Fibroblast of lung (primary cell): ENCODE results near the gene VANGL2. TPM values are rescaled to one million over a fixed set of nuclear protein-coding genes. Genes with fewer than 3 reads are reported as not detected.
A peak's percentile ranks its signal among the peaks of the same experiment; 100 is the strongest.

ENCODE experiments used
- DNase-seq, 2 donors: peaks; one replicate each; pipeline versions ENCODE4 v3.0.0 to v3.0.0-alpha.2; 2010; ENCODE audit warnings: low read depth in 2 of 2
- H2AFZ ChIP-seq: 2 replicates; pipeline ENCODE4 v1.5.1; 2012; ENCODE audit warnings: low read length, control low read depth, inconsistent platforms
- H3K27ac ChIP-seq: 2 replicates; pipeline ENCODE4 v1.5.1; 2011; ENCODE audit warnings: low read length, control low read depth; ENCODE audit not compliant: insufficient read depth
- H3K27me3 ChIP-seq: 2 replicates; pipeline ENCODE4 v1.5.1; 2011; ENCODE audit warnings: mild to moderate bottlenecking, low read length; ENCODE audit not compliant: control insufficient read depth, insufficient read depth
- H3K36me3 ChIP-seq: 2 replicates; pipeline ENCODE4 v1.5.1; 2011; ENCODE audit warnings: low read length; ENCODE audit not compliant: control insufficient read depth, insufficient read depth
- H3K4me1 ChIP-seq: 2 replicates; pipeline ENCODE4 v1.5.1; 2011; ENCODE audit warnings: low read length; ENCODE audit not compliant: control insufficient read depth, insufficient read depth; ENCODE audit errors: extremely low read depth
- H3K4me2 ChIP-seq: 2 replicates; pipeline ENCODE4 v1.5.1; 2011; ENCODE audit warnings: low read length, control low read depth; ENCODE audit not compliant: insufficient read depth; ENCODE audit errors: extremely low read depth
- H3K4me3 ChIP-seq, 4 experiments: fragments of 200-600 bp in 1 of 4; sonication (generic) in 1 of 4; replicated peaks in 1 of 4; 2 replicates each; pipeline ENCODE4 v1.5.1; 2011 to 2016; ENCODE audit warnings: low read length in 4 of 4, low read depth in 3 of 4, mild to moderate bottlenecking in 3 of 4, control low read depth in 2 of 4, inconsistent platforms in 1 of 4, mixed read lengths in 1 of 4; ENCODE audit not compliant: insufficient read depth in 1 of 4; ENCODE audit errors: control extremely low read depth in 1 of 4
- H3K79me2 ChIP-seq: 2 replicates; pipeline ENCODE4 v1.5.1; 2012; ENCODE audit warnings: mild to moderate bottlenecking, low read length, inconsistent platforms; ENCODE audit not compliant: control insufficient read depth, insufficient read depth
- H3K9ac ChIP-seq: 2 replicates; pipeline ENCODE4 v1.5.1; 2011; ENCODE audit warnings: mild to moderate bottlenecking, low read length, control low read depth; ENCODE audit not compliant: insufficient read depth
- H3K9me3 ChIP-seq: 2 replicates; pipeline ENCODE4 v1.5.1; 2012; ENCODE audit warnings: low read depth, low read length; ENCODE audit not compliant: control insufficient read depth, insufficient read depth
- H4K20me1 ChIP-seq: 2 replicates; pipeline ENCODE4 v1.5.1; 2011; ENCODE audit warnings: low read length; ENCODE audit not compliant: control insufficient read depth, insufficient read depth; ENCODE audit errors: extremely low read depth
- EZH2 ChIP-seq: IDR thresholded peaks from 2 replicates; pipeline ENCODE4 v1.5.1; 2012; ENCODE audit warnings: low read length, control low read depth, mild to moderate bottlenecking; ENCODE audit errors: missing control alignments
- polyA plus RNA-seq, 2 donors: library from polyadenylated mRNA; depleted of rRNA in 1 of 2; stranded (reverse) in 1 of 2; unstranded in 1 of 2; fragments of >200 nt; gene quantifications; 2 replicates each; pipeline ENCODE4 v1.2.1, GENCODE V29; 2011 to 2012; ENCODE audit warnings: missing spikeins in 1 of 2
- total RNA-seq: library from RNA; depleted of rRNA; stranded (reverse); fragments of >200 nt; gene quantifications from 2 replicates; pipeline ENCODE4 v1.2.1, GENCODE V29; 2014
- TF ChIP-seq, protein P1 (sequence below), 2 donors: IDR thresholded peaks in 1 of 2; conservative IDR thresholded peaks in 1 of 2; 1 replicate in 1 of 2; 2 replicates in 1 of 2; pipeline ENCODE4 v1.5.1; 2011 to 2012; ENCODE audit warnings: low read length in 2 of 2, control low read depth in 1 of 2, inconsistent platforms in 1 of 2, low read depth in 1 of 2, mild to moderate bottlenecking in 1 of 2

The VANGL2 gene
- total and polyA plus RNA-seq, 2 donors (not counting 1 experiment from before 2014, with no cell fraction given), result 0.01 TPM; not detected in 1

GRCh38 chr1:160436966-160437365 is 36.6 kb downstream of the VANGL2 start:
- DNase-seq, result peak in 1 of 2 donors; percentile 12
- H3K79me2 ChIP-seq, result no peaks in the 10 kb centered on the region
- no peaks in the 10 kb centered on the region for H3K4me1 ChIP-seq
- TF ChIP-seq, protein P1, sequence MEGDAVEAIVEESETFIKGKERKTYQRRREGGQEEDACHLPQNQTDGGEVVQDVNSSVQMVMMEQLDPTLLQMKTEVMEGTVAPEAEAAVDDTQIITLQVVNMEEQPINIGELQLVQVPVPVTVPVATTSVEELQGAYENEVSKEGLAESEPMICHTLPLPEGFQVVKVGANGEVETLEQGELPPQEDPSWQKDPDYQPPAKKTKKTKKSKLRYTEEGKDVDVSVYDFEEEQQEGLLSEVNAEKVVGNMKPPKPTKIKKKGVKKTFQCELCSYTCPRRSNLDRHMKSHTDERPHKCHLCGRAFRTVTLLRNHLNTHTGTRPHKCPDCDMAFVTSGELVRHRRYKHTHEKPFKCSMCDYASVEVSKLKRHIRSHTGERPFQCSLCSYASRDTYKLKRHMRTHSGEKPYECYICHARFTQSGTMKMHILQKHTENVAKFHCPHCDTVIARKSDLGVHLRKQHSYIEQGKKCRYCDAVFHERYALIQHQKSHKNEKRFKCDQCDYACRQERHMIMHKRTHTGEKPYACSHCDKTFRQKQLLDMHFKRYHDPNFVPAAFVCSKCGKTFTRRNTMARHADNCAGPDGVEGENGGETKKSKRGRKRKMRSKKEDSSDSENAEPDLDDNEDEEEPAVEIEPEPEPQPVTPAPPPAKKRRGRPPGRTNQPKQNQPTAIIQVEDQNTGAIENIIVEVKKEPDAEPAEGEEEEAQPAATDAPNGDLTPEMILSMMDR (conservative IDR thresholded peaks at IDR 0.05 in 1 of 2, IDR thresholded peaks at IDR 0.05 in 1 of 2; ENCODE audit: low read depth in 1 of 2, low read length in 2 of 2), result no peak
- TF ChIP-seq EZH2, result no peak
- H3K9me3 ChIP-seq, result no peaks in the 10 kb centered on the region
- no peak overlapping the region for H3K4me2 ChIP-seq
- H3K4me3 ChIP-seq, result no peak overlapping the region
- H3K36me3 ChIP-seq, result no peaks in the 10 kb centered on the region
- H2AFZ ChIP-seq, result no peak overlapping the region
- H3K27ac ChIP-seq, result no peak overlapping the region
- H3K27me3 ChIP-seq, result no peaks in the 10 kb centered on the region
- H4K20me1 ChIP-seq, result no peaks in the 10 kb centered on the region
- no peak overlapping the region for H3K9ac ChIP-seq

DNA sequence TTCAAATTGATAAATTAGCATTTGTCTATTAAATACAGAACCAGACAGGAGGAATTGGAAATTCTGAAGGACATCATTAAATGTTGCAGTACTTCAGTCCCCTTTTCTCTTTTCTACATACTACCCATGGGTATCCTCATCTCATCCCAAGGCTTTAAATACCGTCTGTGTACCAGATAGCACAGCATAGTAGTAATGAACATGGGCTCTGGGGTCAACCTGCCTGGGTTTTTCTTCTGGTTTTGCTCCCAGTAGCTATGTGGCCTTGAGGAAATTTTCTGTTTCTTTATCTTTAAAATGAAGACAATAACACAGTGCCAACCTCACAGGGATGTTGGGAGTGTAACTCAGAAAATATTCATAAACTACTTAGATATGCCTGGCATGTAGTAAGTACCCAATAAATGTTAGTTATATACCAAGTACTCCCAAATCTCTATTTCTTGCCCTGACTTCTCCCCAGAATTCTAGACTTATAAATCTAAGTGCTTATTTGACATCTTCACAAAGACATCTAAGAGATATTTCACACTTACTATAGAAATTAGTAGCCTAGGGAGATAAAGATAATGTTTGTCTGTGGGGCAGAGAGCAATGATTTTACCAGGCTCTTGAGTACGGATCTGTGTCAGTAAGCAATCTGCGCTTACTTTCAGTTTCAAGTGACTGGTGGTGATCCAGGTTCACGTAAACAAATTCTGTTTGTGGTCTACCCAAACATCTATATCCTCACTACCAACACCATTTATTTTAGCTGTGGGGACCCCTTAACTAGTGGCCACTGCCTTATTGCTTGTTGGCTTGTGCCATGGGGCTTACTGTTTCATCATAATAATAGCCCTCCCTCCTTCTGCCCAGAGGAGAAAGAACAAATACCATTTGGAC is 37.3 kb downstream of the VANGL2 start:
- H3K27me3 ChIP-seq, result no peaks in the 10 kb centered on the region
- H3K4me3 ChIP-seq, result peak overlapping the region in 1 of 4 experiments; percentile 28
- H4K20me1 ChIP-seq, result no peaks in the 10 kb centered on the region
- H2AFZ ChIP-seq, result no peak overlapping the region
- H3K36me3 ChIP-seq, result no peaks in the 10 kb centered on the region
- DNase-seq, result peak in 1 of 2 donors; percentile 5
- H3K27ac ChIP-seq, result no peak overlapping the region
- H3K9ac ChIP-seq, result no peak overlapping the region
- TF ChIP-seq, protein P1 (conservative IDR thresholded peaks at IDR 0.05 in 1 of 2, IDR thresholded peaks at IDR 0.05 in 1 of 2; ENCODE audit: low read depth in 1 of 2, low read length in 2 of 2), result no peak
- TF ChIP-seq EZH2, result no peak
- no peaks in the 10 kb centered on the region for H3K4me1 ChIP-seq
- H3K9me3 ChIP-seq, result no peaks in the 10 kb centered on the region
- H3K79me2 ChIP-seq, result no peaks in the 10 kb centered on the region
- H3K4me2 ChIP-seq, result no peak overlapping the region

DNA sequence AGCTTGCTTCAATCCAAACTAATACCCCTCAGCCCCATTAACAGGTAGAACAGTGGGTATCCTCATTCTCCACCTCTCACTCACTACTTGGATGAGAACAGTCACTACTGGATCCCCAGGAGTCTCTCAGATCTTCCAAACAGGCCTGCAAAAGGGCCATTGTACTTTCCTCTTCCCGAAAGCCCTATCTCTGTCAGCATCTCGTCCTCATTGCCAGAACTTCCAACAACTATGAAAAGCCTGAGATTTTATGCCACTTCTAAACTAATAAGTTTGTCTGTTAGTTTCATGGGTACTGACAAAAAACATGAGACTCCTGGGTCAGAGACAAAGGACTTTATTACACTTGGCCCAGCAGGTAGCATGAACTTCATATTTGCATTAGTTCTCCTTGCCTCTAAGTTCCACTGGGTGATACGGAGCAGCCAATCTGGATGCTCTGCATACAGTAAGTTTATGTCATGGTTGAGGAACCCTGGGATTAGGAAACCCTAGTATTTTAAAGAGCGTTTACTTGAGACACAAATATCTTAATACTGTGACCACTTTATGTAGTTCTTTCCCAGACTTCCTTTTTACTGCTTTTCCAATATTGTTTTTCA is 38.1 kb downstream of the VANGL2 start:
- H2AFZ ChIP-seq, result no peak overlapping the region
- no peaks in the 10 kb centered on the region for H3K9me3 ChIP-seq
- H3K4me2 ChIP-seq, result no peak overlapping the region
- H3K4me3 ChIP-seq, result no peak overlapping the region
- H3K36me3 ChIP-seq, result no peaks in the 10 kb centered on the region
- H3K79me2 ChIP-seq, result no peaks in the 10 kb centered on the region
- H3K27ac ChIP-seq, result no peak overlapping the region
- no peaks in the 10 kb centered on the region for H3K27me3 ChIP-seq
- no peaks in the 10 kb centered on the region for H3K4me1 ChIP-seq
- no peak overlapping the region for H3K9ac ChIP-seq
- TF ChIP-seq, protein P1 (conservative IDR thresholded peaks at IDR 0.05 in 1 of 2, IDR thresholded peaks at IDR 0.05 in 1 of 2; ENCODE audit: low read depth in 1 of 2, low read length in 2 of 2), result no peak
- no peak for TF ChIP-seq EZH2
- H4K20me1 ChIP-seq, result no peaks in the 10 kb centered on the region
- no peak for DNase-seq
